ENCODE results near the gene WDFY3.

Gene WDFY3

DNA sequence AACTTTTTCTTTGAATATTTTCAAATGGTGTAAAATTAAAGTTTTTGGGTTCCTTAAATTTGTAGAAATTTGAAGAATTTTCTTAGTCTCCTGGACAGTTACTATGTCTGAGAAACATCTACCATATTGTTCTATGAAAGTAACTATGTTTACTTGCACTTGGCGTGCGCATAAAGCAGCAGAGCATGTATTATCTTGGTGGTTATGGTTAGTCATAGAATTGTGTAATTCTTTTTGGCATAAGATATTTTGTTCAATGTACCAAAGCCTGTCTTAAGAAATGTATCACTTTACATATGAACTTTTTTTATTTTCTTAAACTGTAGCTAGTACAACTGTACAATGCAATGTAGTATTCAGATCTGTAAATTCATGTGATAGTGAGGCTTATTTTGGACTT is 334.4 kb downstream of the WDFY3 start:
- TF ChIP-seq, protein P1, sequence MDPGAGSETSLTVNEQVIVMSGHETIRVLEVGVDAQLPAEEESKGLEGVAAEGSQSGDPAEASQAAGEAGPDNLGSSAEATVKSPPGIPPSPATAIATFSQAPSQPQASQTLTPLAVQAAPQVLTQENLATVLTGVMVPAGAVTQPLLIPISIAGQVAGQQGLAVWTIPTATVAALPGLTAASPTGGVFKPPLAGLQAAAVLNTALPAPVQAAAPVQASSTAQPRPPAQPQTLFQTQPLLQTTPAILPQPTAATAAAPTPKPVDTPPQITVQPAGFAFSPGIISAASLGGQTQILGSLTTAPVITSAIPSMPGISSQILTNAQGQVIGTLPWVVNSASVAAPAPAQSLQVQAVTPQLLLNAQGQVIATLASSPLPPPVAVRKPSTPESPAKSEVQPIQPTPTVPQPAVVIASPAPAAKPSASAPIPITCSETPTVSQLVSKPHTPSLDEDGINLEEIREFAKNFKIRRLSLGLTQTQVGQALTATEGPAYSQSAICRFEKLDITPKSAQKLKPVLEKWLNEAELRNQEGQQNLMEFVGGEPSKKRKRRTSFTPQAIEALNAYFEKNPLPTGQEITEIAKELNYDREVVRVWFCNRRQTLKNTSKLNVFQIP (CRISPR knock-in tag; IDR thresholded peaks at IDR 0.05; ENCODE audit: borderline replicate concordance, low read depth), result no peak
- no peak for TF ChIP-seq TOX (CRISPR knock-in tag; IDR thresholded peaks at IDR 0.05; ENCODE audit: borderline replicate concordance)
- TF ChIP-seq, protein P2, sequence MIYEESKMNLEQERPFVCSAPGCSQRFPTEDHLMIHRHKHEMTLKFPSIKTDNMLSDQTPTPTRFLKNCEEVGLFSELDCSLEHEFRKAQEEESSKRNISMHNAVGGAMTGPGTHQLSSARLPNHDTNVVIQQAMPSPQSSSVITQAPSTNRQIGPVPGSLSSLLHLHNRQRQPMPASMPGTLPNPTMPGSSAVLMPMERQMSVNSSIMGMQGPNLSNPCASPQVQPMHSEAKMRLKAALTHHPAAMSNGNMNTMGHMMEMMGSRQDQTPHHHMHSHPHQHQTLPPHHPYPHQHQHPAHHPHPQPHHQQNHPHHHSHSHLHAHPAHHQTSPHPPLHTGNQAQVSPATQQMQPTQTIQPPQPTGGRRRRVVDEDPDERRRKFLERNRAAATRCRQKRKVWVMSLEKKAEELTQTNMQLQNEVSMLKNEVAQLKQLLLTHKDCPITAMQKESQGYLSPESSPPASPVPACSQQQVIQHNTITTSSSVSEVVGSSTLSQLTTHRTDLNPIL (CRISPR knock-in tag; IDR thresholded peaks at IDR 0.05; ENCODE audit: low read depth), result no peak
- no peak for TF ChIP-seq ZC3H10 (CRISPR knock-in tag; IDR thresholded peaks at IDR 0.05)
- no peak for TF ChIP-seq TCF4 (CRISPR knock-in tag; IDR thresholded peaks at IDR 0.05; ENCODE audit: borderline replicate concordance)
- no peak for TF ChIP-seq ARNTL (CRISPR knock-in tag; IDR thresholded peaks at IDR 0.05; ENCODE audit: borderline replicate concordance, low read depth)
- TF ChIP-seq, protein P3, sequence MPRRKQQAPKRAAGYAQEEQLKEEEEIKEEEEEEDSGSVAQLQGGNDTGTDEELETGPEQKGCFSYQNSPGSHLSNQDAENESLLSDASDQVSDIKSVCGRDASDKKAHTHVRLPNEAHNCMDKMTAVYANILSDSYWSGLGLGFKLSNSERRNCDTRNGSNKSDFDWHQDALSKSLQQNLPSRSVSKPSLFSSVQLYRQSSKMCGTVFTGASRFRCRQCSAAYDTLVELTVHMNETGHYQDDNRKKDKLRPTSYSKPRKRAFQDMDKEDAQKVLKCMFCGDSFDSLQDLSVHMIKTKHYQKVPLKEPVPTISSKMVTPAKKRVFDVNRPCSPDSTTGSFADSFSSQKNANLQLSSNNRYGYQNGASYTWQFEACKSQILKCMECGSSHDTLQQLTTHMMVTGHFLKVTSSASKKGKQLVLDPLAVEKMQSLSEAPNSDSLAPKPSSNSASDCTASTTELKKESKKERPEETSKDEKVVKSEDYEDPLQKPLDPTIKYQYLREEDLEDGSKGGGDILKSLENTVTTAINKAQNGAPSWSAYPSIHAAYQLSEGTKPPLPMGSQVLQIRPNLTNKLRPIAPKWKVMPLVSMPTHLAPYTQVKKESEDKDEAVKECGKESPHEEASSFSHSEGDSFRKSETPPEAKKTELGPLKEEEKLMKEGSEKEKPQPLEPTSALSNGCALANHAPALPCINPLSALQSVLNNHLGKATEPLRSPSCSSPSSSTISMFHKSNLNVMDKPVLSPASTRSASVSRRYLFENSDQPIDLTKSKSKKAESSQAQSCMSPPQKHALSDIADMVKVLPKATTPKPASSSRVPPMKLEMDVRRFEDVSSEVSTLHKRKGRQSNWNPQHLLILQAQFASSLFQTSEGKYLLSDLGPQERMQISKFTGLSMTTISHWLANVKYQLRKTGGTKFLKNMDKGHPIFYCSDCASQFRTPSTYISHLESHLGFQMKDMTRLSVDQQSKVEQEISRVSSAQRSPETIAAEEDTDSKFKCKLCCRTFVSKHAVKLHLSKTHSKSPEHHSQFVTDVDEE (CRISPR knock-in tag; IDR thresholded peaks at IDR 0.05), result no peak
- no peak for TF ChIP-seq SNAI2 (CRISPR knock-in tag; IDR thresholded peaks at IDR 0.05)
- no peak for TF ChIP-seq PPARA (CRISPR knock-in tag; IDR thresholded peaks at IDR 0.05; ENCODE audit: borderline replicate concordance)
- no peak for TF ChIP-seq BACH2 (CRISPR knock-in tag; IDR thresholded peaks at IDR 0.05; ENCODE audit: borderline replicate concordance)
- TF ChIP-seq ZFP30 (CRISPR knock-in tag; IDR thresholded peaks at IDR 0.05), result no peak
- TF ChIP-seq RARB (CRISPR knock-in tag; IDR thresholded peaks at IDR 0.05), result no peak
- TF ChIP-seq ZFP3 (CRISPR knock-in tag; IDR thresholded peaks at IDR 0.05), result no peak
- no peak for TF ChIP-seq GLIS3 (CRISPR knock-in tag; IDR thresholded peaks at IDR 0.05)
- no peak for TF ChIP-seq CSDC2 (CRISPR knock-in tag; IDR thresholded peaks at IDR 0.05)
- no peak for TF ChIP-seq OSR1 (CRISPR knock-in tag; IDR thresholded peaks at IDR 0.05)
- TF ChIP-seq, protein P4, sequence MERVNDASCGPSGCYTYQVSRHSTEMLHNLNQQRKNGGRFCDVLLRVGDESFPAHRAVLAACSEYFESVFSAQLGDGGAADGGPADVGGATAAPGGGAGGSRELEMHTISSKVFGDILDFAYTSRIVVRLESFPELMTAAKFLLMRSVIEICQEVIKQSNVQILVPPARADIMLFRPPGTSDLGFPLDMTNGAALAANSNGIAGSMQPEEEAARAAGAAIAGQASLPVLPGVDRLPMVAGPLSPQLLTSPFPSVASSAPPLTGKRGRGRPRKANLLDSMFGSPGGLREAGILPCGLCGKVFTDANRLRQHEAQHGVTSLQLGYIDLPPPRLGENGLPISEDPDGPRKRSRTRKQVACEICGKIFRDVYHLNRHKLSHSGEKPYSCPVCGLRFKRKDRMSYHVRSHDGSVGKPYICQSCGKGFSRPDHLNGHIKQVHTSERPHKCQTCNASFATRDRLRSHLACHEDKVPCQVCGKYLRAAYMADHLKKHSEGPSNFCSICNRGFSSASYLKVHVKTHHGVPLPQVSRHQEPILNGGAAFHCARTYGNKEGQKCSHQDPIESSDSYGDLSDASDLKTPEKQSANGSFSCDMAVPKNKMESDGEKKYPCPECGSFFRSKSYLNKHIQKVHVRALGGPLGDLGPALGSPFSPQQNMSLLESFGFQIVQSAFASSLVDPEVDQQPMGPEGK (CRISPR knock-in tag; IDR thresholded peaks at IDR 0.05; ENCODE audit: borderline replicate concordance), result no peak
- TF ChIP-seq ZNF565 (CRISPR knock-in tag; conservative IDR thresholded peaks at IDR 0.05; ENCODE audit: low read depth), result no peak
- no peak for TF ChIP-seq ESRRG (CRISPR knock-in tag; IDR thresholded peaks at IDR 0.05)
- ATAC-seq, result no peak

GRCh38 chr4:84631573-84631972 is 334.9 kb downstream of the WDFY3 start:
- ATAC-seq, result no peak
- TF ChIP-seq ARNTL (CRISPR knock-in tag; IDR thresholded peaks at IDR 0.05; ENCODE audit: borderline replicate concordance, low read depth) (no peak), RARB (CRISPR knock-in tag; IDR thresholded peaks at IDR 0.05) (no peak), ISL1 (CRISPR knock-in tag; IDR thresholded peaks at IDR 0.05) (no peak), ZNF565 (CRISPR knock-in tag; conservative IDR thresholded peaks at IDR 0.05; ENCODE audit: low read depth) (no peak)

DNA sequence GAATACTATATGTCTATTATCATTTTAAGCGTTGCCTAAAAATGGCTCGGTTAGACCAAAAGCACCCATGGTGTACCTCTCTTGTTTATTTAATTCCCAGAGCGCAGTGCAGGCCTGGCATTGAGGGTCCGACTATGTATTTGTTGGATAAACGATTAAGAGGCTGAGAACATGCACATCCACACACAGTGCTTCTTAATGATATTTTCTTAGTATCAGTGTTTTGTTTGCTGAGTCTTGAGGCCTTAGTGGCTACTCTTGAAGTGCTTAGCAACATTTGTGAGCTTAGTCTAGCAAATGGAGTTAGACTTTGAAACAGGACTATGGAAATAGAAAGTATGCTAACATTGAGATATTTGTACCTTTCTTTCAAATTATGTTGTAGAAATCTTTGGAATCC is 339.8 kb downstream of the WDFY3 start:
- TF ChIP-seq OSR1 (CRISPR knock-in tag; IDR thresholded peaks at IDR 0.05), result no peak
- TF ChIP-seq SNAI2 (CRISPR knock-in tag; IDR thresholded peaks at IDR 0.05), result no peak
- TF ChIP-seq, protein P3 (CRISPR knock-in tag; IDR thresholded peaks at IDR 0.05), result no peak
- no peak for TF ChIP-seq ZNF70 (CRISPR knock-in tag; IDR thresholded peaks at IDR 0.05)
- TF ChIP-seq CSDC2 (CRISPR knock-in tag; IDR thresholded peaks at IDR 0.05), result no peak
- TF ChIP-seq RARB (CRISPR knock-in tag; IDR thresholded peaks at IDR 0.05), result no peak
- TF ChIP-seq TOX (CRISPR knock-in tag; IDR thresholded peaks at IDR 0.05; ENCODE audit: borderline replicate concordance), result no peak
- TF ChIP-seq, protein P1 (CRISPR knock-in tag; IDR thresholded peaks at IDR 0.05; ENCODE audit: borderline replicate concordance, low read depth), result no peak
- no peak for TF ChIP-seq ESRRG (CRISPR knock-in tag; IDR thresholded peaks at IDR 0.05)
- TF ChIP-seq ZFP30 (CRISPR knock-in tag; IDR thresholded peaks at IDR 0.05), result no peak
- TF ChIP-seq ZFP3 (CRISPR knock-in tag; IDR thresholded peaks at IDR 0.05), result no peak
- no peak for TF ChIP-seq PPARA (CRISPR knock-in tag; IDR thresholded peaks at IDR 0.05; ENCODE audit: borderline replicate concordance)
- TF ChIP-seq, protein P2 (CRISPR knock-in tag; IDR thresholded peaks at IDR 0.05; ENCODE audit: low read depth), result no peak
- TF ChIP-seq TCF4 (CRISPR knock-in tag; IDR thresholded peaks at IDR 0.05; ENCODE audit: borderline replicate concordance), result no peak
- ATAC-seq, result no peak

Measured in SK-N-SH treated with all-trans-retinoic acid at 6 μM for 48 hours (cell line).